Heart left ventricle (tissue), 13 donors: ENCODE measurements around the gene TPST1.

Source experiments
- POLR2A ChIP-seq, 2 donors: fragments of 450-650 bp; IDR thresholded peaks; one replicate each; pipeline ENCODE4 v1.6.1; 2017; ENCODE audit warnings: antibody characterized with exemption in 2 of 2, mild to moderate bottlenecking in 2 of 2, moderate library complexity in 2 of 2
- TF ChIP-seq, protein P1 (sequence below), 12 donors: fragments of 200-600 bp; sonication (generic) in 4 of 12; IDR thresholded peaks; one replicate each; pipeline versions ENCODE4 v1.5.0 to v1.8.0; 2018 to 2022; ENCODE audit warnings: antibody characterized with exemption in 12 of 12, mild to moderate bottlenecking in 5 of 12
- donor health status: ischemic (EF 13 %, LVEDD 7.1; RV severe dilation, severe dysfunction).
- donor health status: DM: no; HTN: yes; CAD: no.
- donor health status: DM: no; HTN: no; CAD: no.
- donor health status: ischemic (EF 25% LVEDD 6.9; RV normal size, moderate dysfunction).
- donor health status: ischemic (EF 25% LVEDD 5.7; RV mildly dilated, moderate dysfunction).
- donor health status: ischemic (EF 35%, LVEDD 5.7; RV mildly dilated, moderate dysfunction).
- donor health status: nonischemic (EF 11% LVEDD 7.7; RV severe dilation, severe dysfunction).
- donor health status: DM: yes; HTN: yes; CAD: no.
- donor health status: PGD.
- donor health status: ischemic (EF 29% LVEDD 5.4; RV normal size, mild dysfunction).
- donor health status: nonischemic (EF 23%, LVEDD 6.1; RV moderate dilation, normal function).

GRCh38 chr7:66339141-66339540 lies 134.0 kb downstream of the TPST1 start:
- TF ChIP-seq, protein P1, sequence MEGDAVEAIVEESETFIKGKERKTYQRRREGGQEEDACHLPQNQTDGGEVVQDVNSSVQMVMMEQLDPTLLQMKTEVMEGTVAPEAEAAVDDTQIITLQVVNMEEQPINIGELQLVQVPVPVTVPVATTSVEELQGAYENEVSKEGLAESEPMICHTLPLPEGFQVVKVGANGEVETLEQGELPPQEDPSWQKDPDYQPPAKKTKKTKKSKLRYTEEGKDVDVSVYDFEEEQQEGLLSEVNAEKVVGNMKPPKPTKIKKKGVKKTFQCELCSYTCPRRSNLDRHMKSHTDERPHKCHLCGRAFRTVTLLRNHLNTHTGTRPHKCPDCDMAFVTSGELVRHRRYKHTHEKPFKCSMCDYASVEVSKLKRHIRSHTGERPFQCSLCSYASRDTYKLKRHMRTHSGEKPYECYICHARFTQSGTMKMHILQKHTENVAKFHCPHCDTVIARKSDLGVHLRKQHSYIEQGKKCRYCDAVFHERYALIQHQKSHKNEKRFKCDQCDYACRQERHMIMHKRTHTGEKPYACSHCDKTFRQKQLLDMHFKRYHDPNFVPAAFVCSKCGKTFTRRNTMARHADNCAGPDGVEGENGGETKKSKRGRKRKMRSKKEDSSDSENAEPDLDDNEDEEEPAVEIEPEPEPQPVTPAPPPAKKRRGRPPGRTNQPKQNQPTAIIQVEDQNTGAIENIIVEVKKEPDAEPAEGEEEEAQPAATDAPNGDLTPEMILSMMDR (IDR thresholded peaks at IDR 0.05) = no peak
- TF ChIP-seq POLR2A (IDR thresholded peaks at IDR 0.05) = no peak
